HepG2 (cell line): ENCODE data around the gene ZNF764. TPM values are rescaled to one million over a fixed set of nuclear protein-coding genes. Genes with fewer than 3 reads are reported as not detected.
A peak's percentile ranks its signal among the peaks of the same experiment; 100 is the strongest.

ENCODE experiments used
- CC2D1A ChIP-seq: sonication (generic); formaldehyde crosslinking; IDR thresholded peaks from 2 replicates; pipeline ENCODE4 v1.8.1; 2023; ENCODE audit warnings: mild to moderate bottlenecking, missing genetic modification reagents
- FIP1L1 ChIP-seq: fragments of 200-400 bp; formaldehyde crosslinking; IDR thresholded peaks from 2 replicates; pipeline ENCODE4 v1.6.1; 2018; ENCODE audit warnings: low read depth, mild to moderate bottlenecking, low read length, moderate library complexity, borderline replicate concordance; ENCODE audit not compliant: insufficient read depth
- HNRNPH1 ChIP-seq: fragments of 200-400 bp; formaldehyde crosslinking; optimal IDR thresholded peaks from 2 replicates; pipeline ENCODE3; 2017; ENCODE audit warnings: mild to moderate bottlenecking, low read depth, low read length
- KDM1A ChIP-seq: IDR thresholded peaks from 2 replicates; pipeline ENCODE4 v1.6.1; 2016; ENCODE audit warnings: missing compliant biosample characterization
- KLF12 ChIP-seq: sonication (generic); formaldehyde crosslinking; IDR thresholded peaks from 2 replicates; pipeline ENCODE4 v1.4.0; 2020; ENCODE audit warnings: missing genetic modification reagents, borderline replicate concordance
- MAZ ChIP-seq, 2 experiments: sonication (generic) in 1 of 2; formaldehyde crosslinking in 1 of 2; IDR thresholded peaks; 2 replicates each; pipeline versions ENCODE4 v1.5.0 to v1.6.1; 2012 to 2020; ENCODE audit warnings: low read depth in 2 of 2, mild to moderate bottlenecking in 2 of 2, borderline replicate concordance in 1 of 2, improper control_type of control experiment in 1 of 2, low read length in 1 of 2, missing genetic modification reagents in 1 of 2, moderate library complexity in 1 of 2
- NAIF1 ChIP-seq: sonication (generic); formaldehyde crosslinking; IDR thresholded peaks from 2 replicates; pipeline ENCODE4 v1.5.0; 2020; ENCODE audit warnings: mild to moderate bottlenecking, missing genetic modification reagents, borderline replicate concordance
- NR3C1 ChIP-seq: sonication (generic); formaldehyde crosslinking; IDR thresholded peaks from 2 replicates; pipeline ENCODE4 v1.4.0; 2020; ENCODE audit warnings: missing genetic modification reagents
- RBFOX2 ChIP-seq: fragments of 200-400 bp; formaldehyde crosslinking; IDR thresholded peaks from 2 replicates; pipeline ENCODE4 v1.6.1; 2017; ENCODE audit warnings: low read depth, mild to moderate bottlenecking, low read length
- SP1 ChIP-seq, 2 experiments: fragments of 450-650 bp in 1 of 2; sonication (generic) in 1 of 2; formaldehyde crosslinking in 1 of 2; IDR thresholded peaks; 2 replicates each; pipeline versions ENCODE4 v1.4.0 to v1.6.1; 2016 to 2020; ENCODE audit warnings: missing genetic modification reagents in 1 of 2
- SPEN ChIP-seq: sonication (generic); formaldehyde crosslinking; IDR thresholded peaks from 2 replicates; pipeline ENCODE4 v1.5.1; 2020; ENCODE audit warnings: low read depth, mild to moderate bottlenecking, missing genetic modification reagents
- TBX3 ChIP-seq: fragments of 450-650 bp; IDR thresholded peaks from 2 replicates; pipeline ENCODE4 v1.6.1; 2017; ENCODE audit warnings: antibody characterized with exemption, mild to moderate bottlenecking, inconsistent platforms, borderline replicate concordance
- THYN1 ChIP-seq: sonication (generic); formaldehyde crosslinking; IDR thresholded peaks from 2 replicates; pipeline ENCODE4 v1.8.1; 2023; ENCODE audit warnings: low read depth, mild to moderate bottlenecking, moderate library complexity, missing genetic modification reagents, borderline replicate concordance
- TRIM24 ChIP-seq: sonication (generic); formaldehyde crosslinking; IDR thresholded peaks from 2 replicates; pipeline ENCODE4 v1.8.0; 2022; ENCODE audit warnings: mild to moderate bottlenecking, missing genetic modification reagents
- ZNF121 ChIP-seq: sonication (generic); formaldehyde crosslinking; IDR thresholded peaks from 2 replicates; pipeline ENCODE4 v1.5.0; 2020; ENCODE audit warnings: mild to moderate bottlenecking, missing genetic modification reagents
- ZNF230 ChIP-seq: sonication (generic); formaldehyde crosslinking; IDR thresholded peaks from 2 replicates; pipeline ENCODE4 v1.4.0; 2020; ENCODE audit warnings: mild to moderate bottlenecking, missing genetic modification reagents
- ZNF337 ChIP-seq: sonication (generic); formaldehyde crosslinking; IDR thresholded peaks from 2 replicates; pipeline ENCODE4 v1.5.1; 2020; ENCODE audit warnings: missing genetic modification reagents, low read depth, mild to moderate bottlenecking, borderline replicate concordance
- polyA plus RNA-seq, 8 experiments: library from polyadenylated mRNA; depleted of rRNA in 3 of 8; stranded (reverse) in 7 of 8; unstranded in 1 of 8; fragments of >200 nt; fragmentation: Illumina TruSeq in 4 of 8; extraction: Trizol in 4 of 8; gene quantifications; 2 replicates each; pipeline versions ENCODE4 v1.2.1 to v1.2.3, GENCODE V29; 2011 to 2016; ENCODE audit warnings: low read depth in 4 of 8, missing spikeins in 1 of 8, mixed read lengths in 1 of 8; ENCODE audit not compliant: insufficient read depth in 1 of 8
- total RNA-seq, 5 experiments: library from RNA; depleted of rRNA; stranded (reverse); fragments of >200 nt; fragmentation: Illumina TruSeq; extraction: Trizol; gene quantifications; 2 replicates each; pipeline ENCODE4 v1.2.3, GENCODE V29; 2016; ENCODE audit warnings: low read depth in 1 of 5
- TF ChIP-seq, protein P1 (sequence below): sonication (generic); formaldehyde crosslinking; IDR thresholded peaks from 2 replicates; pipeline ENCODE4 v1.8.0; 2022; ENCODE audit warnings: low read depth, missing genetic modification reagents
- TF ChIP-seq, protein P2 (sequence below): IDR thresholded peaks from 2 replicates; pipeline ENCODE4 v1.6.1; 2016
- TF ChIP-seq, protein P3 (sequence below): sonication (generic); formaldehyde crosslinking; conservative IDR thresholded peaks from 2 replicates; pipeline ENCODE4 v1.8.0; 2022; ENCODE audit warnings: low read depth, missing genetic modification reagents
- TF ChIP-seq, protein P4 (sequence below): sonication (generic); formaldehyde crosslinking; IDR thresholded peaks from 2 replicates; pipeline ENCODE4 v1.8.0; 2022; ENCODE audit warnings: mild to moderate bottlenecking, missing genetic modification reagents, moderate library complexity
- TF ChIP-seq, protein P5 (sequence below), 2 experiments: fragments of 450-650 bp in 1 of 2; sonication (generic) in 1 of 2; formaldehyde crosslinking; IDR thresholded peaks; 2 replicates each; pipeline versions ENCODE4 v1.5.0 to v1.8.0; 2020 to 2022; ENCODE audit warnings: mild to moderate bottlenecking in 1 of 2, missing genetic modification reagents in 1 of 2

The ZNF764 gene
- total and polyA plus RNA-seq, 2 of the 13 experiments (the other 11 are each of a cell fraction or from before 2014, with no cell fraction given) = 4.1 to 9.1 TPM

DNA sequence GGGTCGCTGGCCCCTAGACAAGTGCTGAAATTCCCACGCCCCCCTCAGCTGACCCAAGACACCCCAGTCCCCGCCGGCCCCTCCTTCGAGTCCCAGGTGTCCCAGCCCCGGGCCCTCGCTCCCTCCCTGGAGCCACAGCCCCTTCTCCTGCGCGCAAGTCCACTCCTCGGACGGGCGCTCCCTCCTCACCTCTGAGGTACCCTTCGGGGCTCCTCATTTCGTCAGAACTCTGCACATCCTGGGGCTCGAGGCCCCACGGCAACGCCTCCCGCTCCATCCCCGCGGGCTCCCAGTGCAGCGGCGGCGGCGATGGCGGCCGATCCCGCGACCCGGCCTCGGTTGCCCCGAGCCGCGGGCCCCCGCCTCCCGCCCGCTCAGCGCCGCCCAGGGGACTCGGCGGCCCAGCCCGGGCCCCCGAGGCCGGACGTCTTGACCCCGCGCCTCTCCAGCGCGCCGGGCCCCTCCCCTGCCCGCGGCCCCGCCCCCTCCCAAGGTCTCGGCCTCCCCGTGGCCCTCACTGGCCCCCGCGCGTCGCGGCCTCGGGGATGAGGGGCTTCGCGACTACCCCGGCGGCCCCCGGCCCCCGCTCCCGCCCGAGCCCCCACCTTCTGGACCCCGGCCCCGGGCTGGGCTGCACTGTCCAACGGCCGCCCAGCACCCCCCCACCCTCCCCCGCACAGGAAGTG, 31.9 kb downstream of the ZNF764 start, which contains the start of gene ZNF768 (continued):
- TF ChIP-seq NAIF1 (CRISPR knock-in tag) (no peak), KDM1A (CRISPR knock-in tag) (no peak), FIP1L1 (no peak), NR3C1 (CRISPR knock-in tag) (no peak), ZNF121 (CRISPR knock-in tag) (no peak), ZNF230 (CRISPR knock-in tag) (no peak), MAZ (IDR thresholded peaks at IDR 0.05; ENCODE audit: borderline replicate concordance, low read depth, low read length) (no peak), MAZ (CRISPR knock-in tag; IDR thresholded peaks at IDR 0.05; ENCODE audit: low read depth) (no peak), HNRNPH1 (no peak), KLF12 (CRISPR knock-in tag) (no peak), CC2D1A (no peak), TBX3 (no peak), RBFOX2 (no peak), SP1 (IDR thresholded peaks at IDR 0.05) (no peak), SP1 (CRISPR knock-in tag; IDR thresholded peaks at IDR 0.05) (no peak), TRIM24 (CRISPR knock-in tag) (no peak), THYN1 (CRISPR knock-in tag) (no peak), ZNF337 (CRISPR knock-in tag) (no peak), SPEN (CRISPR knock-in tag) (no peak)
- TF ChIP-seq, protein P1, sequence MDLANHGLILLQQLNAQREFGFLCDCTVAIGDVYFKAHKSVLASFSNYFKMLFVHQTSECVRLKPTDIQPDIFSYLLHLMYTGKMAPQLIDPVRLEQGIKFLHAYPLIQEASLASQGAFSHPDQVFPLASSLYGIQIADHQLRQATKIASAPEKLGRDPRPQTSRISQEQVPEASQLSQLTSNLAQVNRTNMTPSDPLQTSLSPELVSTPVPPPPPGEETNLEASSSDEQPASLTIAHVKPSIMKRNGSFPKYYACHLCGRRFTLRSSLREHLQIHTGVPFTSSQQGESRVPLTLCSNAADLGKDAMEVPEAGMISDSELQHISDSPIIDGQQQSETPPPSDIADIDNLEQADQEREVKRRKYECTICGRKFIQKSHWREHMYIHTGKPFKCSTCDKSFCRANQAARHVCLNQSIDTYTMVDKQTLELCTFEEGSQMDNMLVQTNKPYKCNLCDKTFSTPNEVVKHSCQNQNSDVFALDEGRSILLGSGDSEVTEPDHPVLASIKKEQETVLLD (CRISPR knock-in tag) = no peak
- TF ChIP-seq, protein P2, sequence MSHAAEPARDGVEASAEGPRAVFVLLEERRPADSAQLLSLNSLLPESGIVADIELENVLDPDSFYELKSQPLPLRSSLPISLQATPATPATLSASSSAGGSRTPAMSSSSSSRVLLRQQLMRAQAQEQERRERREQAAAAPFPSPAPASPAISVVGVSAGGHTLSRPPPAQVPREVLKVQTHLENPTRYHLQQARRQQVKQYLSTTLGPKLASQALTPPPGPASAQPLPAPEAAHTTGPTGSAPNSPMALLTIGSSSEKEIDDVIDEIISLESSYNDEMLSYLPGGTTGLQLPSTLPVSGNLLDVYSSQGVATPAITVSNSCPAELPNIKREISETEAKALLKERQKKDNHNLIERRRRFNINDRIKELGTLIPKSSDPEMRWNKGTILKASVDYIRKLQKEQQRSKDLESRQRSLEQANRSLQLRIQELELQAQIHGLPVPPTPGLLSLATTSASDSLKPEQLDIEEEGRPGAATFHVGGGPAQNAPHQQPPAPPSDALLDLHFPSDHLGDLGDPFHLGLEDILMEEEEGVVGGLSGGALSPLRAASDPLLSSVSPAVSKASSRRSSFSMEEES (CRISPR knock-in tag) = no peak
- TF ChIP-seq, protein P3, sequence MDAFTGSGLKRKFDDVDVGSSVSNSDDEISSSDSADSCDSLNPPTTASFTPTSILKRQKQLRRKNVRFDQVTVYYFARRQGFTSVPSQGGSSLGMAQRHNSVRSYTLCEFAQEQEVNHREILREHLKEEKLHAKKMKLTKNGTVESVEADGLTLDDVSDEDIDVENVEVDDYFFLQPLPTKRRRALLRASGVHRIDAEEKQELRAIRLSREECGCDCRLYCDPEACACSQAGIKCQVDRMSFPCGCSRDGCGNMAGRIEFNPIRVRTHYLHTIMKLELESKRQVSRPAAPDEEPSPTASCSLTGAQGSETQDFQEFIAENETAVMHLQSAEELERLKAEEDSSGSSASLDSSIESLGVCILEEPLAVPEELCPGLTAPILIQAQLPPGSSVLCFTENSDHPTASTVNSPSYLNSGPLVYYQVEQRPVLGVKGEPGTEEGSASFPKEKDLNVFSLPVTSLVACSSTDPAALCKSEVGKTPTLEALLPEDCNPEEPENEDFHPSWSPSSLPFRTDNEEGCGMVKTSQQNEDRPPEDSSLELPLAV = no peak
- TF ChIP-seq, protein P4, sequence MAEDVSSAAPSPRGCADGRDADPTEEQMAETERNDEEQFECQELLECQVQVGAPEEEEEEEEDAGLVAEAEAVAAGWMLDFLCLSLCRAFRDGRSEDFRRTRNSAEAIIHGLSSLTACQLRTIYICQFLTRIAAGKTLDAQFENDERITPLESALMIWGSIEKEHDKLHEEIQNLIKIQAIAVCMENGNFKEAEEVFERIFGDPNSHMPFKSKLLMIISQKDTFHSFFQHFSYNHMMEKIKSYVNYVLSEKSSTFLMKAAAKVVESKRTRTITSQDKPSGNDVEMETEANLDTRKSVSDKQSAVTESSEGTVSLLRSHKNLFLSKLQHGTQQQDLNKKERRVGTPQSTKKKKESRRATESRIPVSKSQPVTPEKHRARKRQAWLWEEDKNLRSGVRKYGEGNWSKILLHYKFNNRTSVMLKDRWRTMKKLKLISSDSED = 0 out of 2 replicates have a peak, but pooled peaks have one; percentile 21
- TF ChIP-seq, protein P5, sequence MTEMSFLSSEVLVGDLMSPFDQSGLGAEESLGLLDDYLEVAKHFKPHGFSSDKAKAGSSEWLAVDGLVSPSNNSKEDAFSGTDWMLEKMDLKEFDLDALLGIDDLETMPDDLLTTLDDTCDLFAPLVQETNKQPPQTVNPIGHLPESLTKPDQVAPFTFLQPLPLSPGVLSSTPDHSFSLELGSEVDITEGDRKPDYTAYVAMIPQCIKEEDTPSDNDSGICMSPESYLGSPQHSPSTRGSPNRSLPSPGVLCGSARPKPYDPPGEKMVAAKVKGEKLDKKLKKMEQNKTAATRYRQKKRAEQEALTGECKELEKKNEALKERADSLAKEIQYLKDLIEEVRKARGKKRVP (CRISPR knock-in tag; IDR thresholded peaks at IDR 0.05) = 0 out of 4 replicates have a peak, but pooled peaks of 1 of the 2 experiments have one; percentile 8
